Fibroblast of lung (primary cell): Measurements from ENCODE around the gene TAX1BP1. TPM values are rescaled to one million over a fixed set of nuclear protein-coding genes. Genes with fewer than 3 reads are reported as not detected.

ENCODE experiments used
- DNase-seq, 2 donors: peaks; one replicate each; pipeline versions ENCODE4 v3.0.0 to v3.0.0-alpha.2; 2010; ENCODE audit warnings: low read depth in 2 of 2
- H2AFZ ChIP-seq: 2 replicates; pipeline ENCODE4 v1.5.1; 2012; ENCODE audit warnings: low read length, control low read depth, inconsistent platforms
- H3K27ac ChIP-seq: 2 replicates; pipeline ENCODE4 v1.5.1; 2011; ENCODE audit warnings: low read length, control low read depth; ENCODE audit not compliant: insufficient read depth
- H3K27me3 ChIP-seq: 2 replicates; pipeline ENCODE4 v1.5.1; 2011; ENCODE audit warnings: mild to moderate bottlenecking, low read length; ENCODE audit not compliant: control insufficient read depth, insufficient read depth
- H3K36me3 ChIP-seq: 2 replicates; pipeline ENCODE4 v1.5.1; 2011; ENCODE audit warnings: low read length; ENCODE audit not compliant: control insufficient read depth, insufficient read depth
- H3K4me1 ChIP-seq: 2 replicates; pipeline ENCODE4 v1.5.1; 2011; ENCODE audit warnings: low read length; ENCODE audit not compliant: control insufficient read depth, insufficient read depth; ENCODE audit errors: extremely low read depth
- H3K4me2 ChIP-seq: 2 replicates; pipeline ENCODE4 v1.5.1; 2011; ENCODE audit warnings: low read length, control low read depth; ENCODE audit not compliant: insufficient read depth; ENCODE audit errors: extremely low read depth
- H3K4me3 ChIP-seq, 4 experiments: fragments of 200-600 bp in 1 of 4; sonication (generic) in 1 of 4; replicated peaks in 1 of 4; 2 replicates each; pipeline ENCODE4 v1.5.1; 2011 to 2016; ENCODE audit warnings: low read length in 4 of 4, low read depth in 3 of 4, mild to moderate bottlenecking in 3 of 4, control low read depth in 2 of 4, inconsistent platforms in 1 of 4, mixed read lengths in 1 of 4; ENCODE audit not compliant: insufficient read depth in 1 of 4; ENCODE audit errors: control extremely low read depth in 1 of 4
- H3K79me2 ChIP-seq: 2 replicates; pipeline ENCODE4 v1.5.1; 2012; ENCODE audit warnings: mild to moderate bottlenecking, low read length, inconsistent platforms; ENCODE audit not compliant: control insufficient read depth, insufficient read depth
- H3K9ac ChIP-seq: 2 replicates; pipeline ENCODE4 v1.5.1; 2011; ENCODE audit warnings: mild to moderate bottlenecking, low read length, control low read depth; ENCODE audit not compliant: insufficient read depth
- H3K9me3 ChIP-seq: 2 replicates; pipeline ENCODE4 v1.5.1; 2012; ENCODE audit warnings: low read depth, low read length; ENCODE audit not compliant: control insufficient read depth, insufficient read depth
- H4K20me1 ChIP-seq: 2 replicates; pipeline ENCODE4 v1.5.1; 2011; ENCODE audit warnings: low read length; ENCODE audit not compliant: control insufficient read depth, insufficient read depth; ENCODE audit errors: extremely low read depth
- EZH2 ChIP-seq: IDR thresholded peaks from 2 replicates; pipeline ENCODE4 v1.5.1; 2012; ENCODE audit warnings: low read length, control low read depth, mild to moderate bottlenecking; ENCODE audit errors: missing control alignments
- polyA plus RNA-seq, 2 donors: library from polyadenylated mRNA; depleted of rRNA in 1 of 2; stranded (reverse) in 1 of 2; unstranded in 1 of 2; fragments of >200 nt; gene quantifications; 2 replicates each; pipeline ENCODE4 v1.2.1, GENCODE V29; 2011 to 2012; ENCODE audit warnings: missing spikeins in 1 of 2
- total RNA-seq: library from RNA; depleted of rRNA; stranded (reverse); fragments of >200 nt; gene quantifications from 2 replicates; pipeline ENCODE4 v1.2.1, GENCODE V29; 2014
- TF ChIP-seq, protein P1 (sequence below), 2 donors: IDR thresholded peaks in 1 of 2; conservative IDR thresholded peaks in 1 of 2; 1 replicate in 1 of 2; 2 replicates in 1 of 2; pipeline ENCODE4 v1.5.1; 2011 to 2012; ENCODE audit warnings: low read length in 2 of 2, control low read depth in 1 of 2, inconsistent platforms in 1 of 2, low read depth in 1 of 2, mild to moderate bottlenecking in 1 of 2

TAX1BP1 gene
- total and polyA plus RNA-seq, 2 donors (not counting 1 experiment from before 2014, with no cell fraction given), result 98.6 to 111 TPM

GRCh38 chr7:27860800-27861199 lies 120.8 kb downstream of the TAX1BP1 start:
- H3K27ac ChIP-seq, result no peak overlapping the region
- no peaks in the 10 kb centered on the region for H4K20me1 ChIP-seq
- H3K4me1 ChIP-seq, result no peaks in the 10 kb centered on the region
- H3K9ac ChIP-seq, result no peak overlapping the region
- no peak for DNase-seq
- no peak overlapping the region for H3K4me2 ChIP-seq
- no peaks in the 10 kb centered on the region for H3K9me3 ChIP-seq
- no peak overlapping the region for H3K4me3 ChIP-seq
- no peaks in the 10 kb centered on the region for H3K27me3 ChIP-seq
- H2AFZ ChIP-seq, result no peak overlapping the region
- TF ChIP-seq, protein P1, sequence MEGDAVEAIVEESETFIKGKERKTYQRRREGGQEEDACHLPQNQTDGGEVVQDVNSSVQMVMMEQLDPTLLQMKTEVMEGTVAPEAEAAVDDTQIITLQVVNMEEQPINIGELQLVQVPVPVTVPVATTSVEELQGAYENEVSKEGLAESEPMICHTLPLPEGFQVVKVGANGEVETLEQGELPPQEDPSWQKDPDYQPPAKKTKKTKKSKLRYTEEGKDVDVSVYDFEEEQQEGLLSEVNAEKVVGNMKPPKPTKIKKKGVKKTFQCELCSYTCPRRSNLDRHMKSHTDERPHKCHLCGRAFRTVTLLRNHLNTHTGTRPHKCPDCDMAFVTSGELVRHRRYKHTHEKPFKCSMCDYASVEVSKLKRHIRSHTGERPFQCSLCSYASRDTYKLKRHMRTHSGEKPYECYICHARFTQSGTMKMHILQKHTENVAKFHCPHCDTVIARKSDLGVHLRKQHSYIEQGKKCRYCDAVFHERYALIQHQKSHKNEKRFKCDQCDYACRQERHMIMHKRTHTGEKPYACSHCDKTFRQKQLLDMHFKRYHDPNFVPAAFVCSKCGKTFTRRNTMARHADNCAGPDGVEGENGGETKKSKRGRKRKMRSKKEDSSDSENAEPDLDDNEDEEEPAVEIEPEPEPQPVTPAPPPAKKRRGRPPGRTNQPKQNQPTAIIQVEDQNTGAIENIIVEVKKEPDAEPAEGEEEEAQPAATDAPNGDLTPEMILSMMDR (conservative IDR thresholded peaks at IDR 0.05 in 1 of 2, IDR thresholded peaks at IDR 0.05 in 1 of 2; ENCODE audit: low read depth in 1 of 2, low read length in 2 of 2), result no peak
- TF ChIP-seq EZH2, result no peak
- H3K36me3 ChIP-seq, result no peaks in the 10 kb centered on the region
- no peaks in the 10 kb centered on the region for H3K79me2 ChIP-seq

DNA sequence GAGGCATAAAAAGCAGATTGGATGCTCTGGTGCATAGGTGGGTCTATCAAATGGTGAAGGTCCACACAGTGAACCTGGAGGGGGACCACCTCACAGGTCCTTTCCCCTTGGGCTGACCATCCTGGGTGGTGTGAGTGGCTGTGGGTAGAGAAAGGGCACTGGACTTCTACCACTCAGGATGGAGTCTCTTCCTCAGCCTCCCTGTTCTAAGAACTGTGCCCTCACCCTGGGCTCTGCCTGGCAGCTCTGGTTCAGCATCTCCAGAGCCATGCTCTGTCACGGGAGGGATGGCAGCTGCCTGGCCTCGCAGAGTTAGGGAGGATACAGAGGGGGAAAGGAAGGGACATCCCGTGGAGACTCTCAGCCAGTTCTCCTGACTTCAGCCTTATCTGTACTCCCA lies 121.8 kb downstream of the TAX1BP1 start:
- Histone ChIP-seq H4K20me1 (no peaks in the 10 kb centered on the region), H3K4me3 (no peak overlapping the region), H3K79me2 (no peaks in the 10 kb centered on the region), H3K36me3 (no peaks in the 10 kb centered on the region), H3K4me1 (no peaks in the 10 kb centered on the region), H2AFZ (no peak overlapping the region), H3K4me2 (no peak overlapping the region), H3K9ac (no peak overlapping the region), H3K27me3 (no peaks in the 10 kb centered on the region), H3K27ac (no peak overlapping the region), H3K9me3 (no peaks in the 10 kb centered on the region)
- DNase-seq, result no peak
- TF ChIP-seq, protein P1 (conservative IDR thresholded peaks at IDR 0.05 in 1 of 2, IDR thresholded peaks at IDR 0.05 in 1 of 2; ENCODE audit: low read depth in 1 of 2, low read length in 2 of 2), result no peak
- TF ChIP-seq EZH2, result no peak

- H3K4me3 ChIP-seq, result no peak overlapping the region
Measured at GRCh38 chr7:27863880-27864279, 123.9 kb downstream of the TAX1BP1 start.

More at GRCh38 chr7:27863880-27864279, 123.9 kb downstream of the TAX1BP1 start:
- Histone ChIP-seq H3K27ac (no peak overlapping the region), H3K36me3 (no peaks in the 10 kb centered on the region), H3K4me2 (no peak overlapping the region), H2AFZ (no peak overlapping the region), H3K9me3 (no peaks in the 10 kb centered on the region), H3K9ac (no peak overlapping the region), H3K27me3 (no peaks in the 10 kb centered on the region), H3K79me2 (no peaks in the 10 kb centered on the region), H3K4me1 (no peaks in the 10 kb centered on the region), H4K20me1 (no peaks in the 10 kb centered on the region)
- no peak for TF ChIP-seq EZH2
- TF ChIP-seq, protein P1 (conservative IDR thresholded peaks at IDR 0.05 in 1 of 2, IDR thresholded peaks at IDR 0.05 in 1 of 2; ENCODE audit: low read depth in 1 of 2, low read length in 2 of 2), result no peak
- DNase-seq, result peak; percentile 29 to 92
